ENCODE data around the gene PPM1H. TPM values are rescaled to one million over a fixed set of nuclear protein-coding genes. Genes with fewer than 3 reads are reported as not detected.

Gene PPM1H
- total RNA-seq, 4 donors from 2014 or later: 0.46 to 3.4 (median 1.3) TPM

DNA sequence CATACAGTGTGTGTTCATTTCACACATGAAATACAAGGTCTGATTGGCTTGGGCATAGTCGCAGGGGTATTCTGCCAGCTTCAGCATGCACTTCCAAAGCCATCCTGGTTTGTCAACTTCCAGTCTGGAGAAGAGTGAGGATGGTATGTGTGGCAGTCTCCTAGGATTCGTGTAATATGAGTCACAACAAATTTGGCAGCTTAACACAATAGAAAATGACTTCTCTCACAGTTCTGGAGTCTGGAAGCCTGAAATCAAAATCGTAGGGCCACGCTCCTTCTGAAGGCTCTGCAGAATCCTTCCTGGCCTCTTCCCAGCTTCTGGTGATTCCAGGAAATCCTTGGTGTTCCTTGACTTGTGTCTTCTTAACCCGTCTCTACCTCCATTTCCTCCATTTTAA is 167.5 kb downstream of the PPM1H start:
- Histone ChIP-seq H3K27me3 (no peaks in the 10 kb centered on the region), H3K4me1 (no peaks in the 10 kb centered on the region), H3K27ac (no peak overlapping the region), H3K4me3 (no peak overlapping the region), H3K9me3 (no peaks in the 10 kb centered on the region), H3K36me3 (no peaks in the 10 kb centered on the region)
- ATAC-seq (no peak), DNase-seq (no peak)
- TF ChIP-seq POLR2A (IDR thresholded peaks at IDR 0.05): no peak
- TF ChIP-seq, protein P1, sequence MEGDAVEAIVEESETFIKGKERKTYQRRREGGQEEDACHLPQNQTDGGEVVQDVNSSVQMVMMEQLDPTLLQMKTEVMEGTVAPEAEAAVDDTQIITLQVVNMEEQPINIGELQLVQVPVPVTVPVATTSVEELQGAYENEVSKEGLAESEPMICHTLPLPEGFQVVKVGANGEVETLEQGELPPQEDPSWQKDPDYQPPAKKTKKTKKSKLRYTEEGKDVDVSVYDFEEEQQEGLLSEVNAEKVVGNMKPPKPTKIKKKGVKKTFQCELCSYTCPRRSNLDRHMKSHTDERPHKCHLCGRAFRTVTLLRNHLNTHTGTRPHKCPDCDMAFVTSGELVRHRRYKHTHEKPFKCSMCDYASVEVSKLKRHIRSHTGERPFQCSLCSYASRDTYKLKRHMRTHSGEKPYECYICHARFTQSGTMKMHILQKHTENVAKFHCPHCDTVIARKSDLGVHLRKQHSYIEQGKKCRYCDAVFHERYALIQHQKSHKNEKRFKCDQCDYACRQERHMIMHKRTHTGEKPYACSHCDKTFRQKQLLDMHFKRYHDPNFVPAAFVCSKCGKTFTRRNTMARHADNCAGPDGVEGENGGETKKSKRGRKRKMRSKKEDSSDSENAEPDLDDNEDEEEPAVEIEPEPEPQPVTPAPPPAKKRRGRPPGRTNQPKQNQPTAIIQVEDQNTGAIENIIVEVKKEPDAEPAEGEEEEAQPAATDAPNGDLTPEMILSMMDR (IDR thresholded peaks at IDR 0.05 in 4 of 5, conservative IDR thresholded peaks at IDR 0.05 in 1 of 5): no peak
- intact Hi-C loops (cut with DNase I; ENCODE audit: low total_unique reads): no loop called here
- in situ Hi-C loops (cut with MboI; ENCODE audit: low sequenced_read_pairs in 4 of 4): no loop called here

- no peak for TF ChIP-seq POLR2A (IDR thresholded peaks at IDR 0.05)
- TF ChIP-seq, protein P1 (IDR thresholded peaks at IDR 0.05 in 4 of 5, conservative IDR thresholded peaks at IDR 0.05 in 1 of 5): no peak
- in situ Hi-C loops (cut with MboI; ENCODE audit: low sequenced_read_pairs in 4 of 4): no loop called here
- no peak for DNase-seq
- H3K9me3 ChIP-seq: no peaks in the 10 kb centered on the region
- no peaks in the 10 kb centered on the region for H3K36me3 ChIP-seq
- H3K27me3 ChIP-seq: no peaks in the 10 kb centered on the region
- peaks cover 6 to 7% of the 10 kb centered on the region in 2 donors for H3K4me1 ChIP-seq
- H3K4me3 ChIP-seq: no peak overlapping the region
- intact Hi-C loops (cut with DNase I; ENCODE audit: low total_unique reads): no loop called here
- H3K27ac ChIP-seq: no peak overlapping the region
- ATAC-seq: no peak
Observed at GRCh38 chr12:62766496-62766895, 168.5 kb downstream of the PPM1H start.

GRCh38 chr12:62763861-62764645 is 170.9 kb downstream of the PPM1H start:
- Histone ChIP-seq H3K4me3 (no peak overlapping the region), H3K27me3 (no peaks in the 10 kb centered on the region), H3K27ac (no peak overlapping the region), H3K4me1 (peaks cover 7 to 10% of the 10 kb centered on the region in 2 donors), H3K36me3 (no peaks in the 10 kb centered on the region), H3K9me3 (no peaks in the 10 kb centered on the region)
- intact Hi-C loops (cut with DNase I; ENCODE audit: low total_unique reads): no loop called here
- TF ChIP-seq, protein P1 (IDR thresholded peaks at IDR 0.05 in 4 of 5, conservative IDR thresholded peaks at IDR 0.05 in 1 of 5): no peak
- TF ChIP-seq POLR2A (IDR thresholded peaks at IDR 0.05): no peak
- ATAC-seq (no peak), DNase-seq (no peak)
- in situ Hi-C loops (cut with MboI; ENCODE audit: low sequenced_read_pairs in 4 of 4): no loop called here

- intact Hi-C loops (cut with DNase I; ENCODE audit: low total_unique reads) (no loop called here), in situ Hi-C loops (cut with MboI; ENCODE audit: low sequenced_read_pairs in 4 of 4) (no loop called here)
- Histone ChIP-seq H3K27ac (no peak overlapping the region), H3K4me3 (no peak overlapping the region), H3K27me3 (no peaks in the 10 kb centered on the region), H3K9me3 (no peaks in the 10 kb centered on the region), H3K36me3 (no peaks in the 10 kb centered on the region), H3K4me1 (peaks cover 7 to 10% of the 10 kb centered on the region in 2 donors)
- ATAC-seq (no peak), DNase-seq (no peak)
- TF ChIP-seq, protein P1 (IDR thresholded peaks at IDR 0.05 in 4 of 5, conservative IDR thresholded peaks at IDR 0.05 in 1 of 5): no peak
- TF ChIP-seq POLR2A (IDR thresholded peaks at IDR 0.05): no peak
Observed at GRCh38 chr12:62763312-62763711, 171.6 kb downstream of the PPM1H start.

Data from gastrocnemius medialis (tissue), 4 donors.